ENCODE data around the gene TRIM66. TPM values are rescaled to one million over a fixed set of nuclear protein-coding genes. Genes with fewer than 3 reads are reported as not detected.

TRIM66 gene
- total RNA-seq, 1 donor from 2014 or later = 10.5 TPM

DNA sequence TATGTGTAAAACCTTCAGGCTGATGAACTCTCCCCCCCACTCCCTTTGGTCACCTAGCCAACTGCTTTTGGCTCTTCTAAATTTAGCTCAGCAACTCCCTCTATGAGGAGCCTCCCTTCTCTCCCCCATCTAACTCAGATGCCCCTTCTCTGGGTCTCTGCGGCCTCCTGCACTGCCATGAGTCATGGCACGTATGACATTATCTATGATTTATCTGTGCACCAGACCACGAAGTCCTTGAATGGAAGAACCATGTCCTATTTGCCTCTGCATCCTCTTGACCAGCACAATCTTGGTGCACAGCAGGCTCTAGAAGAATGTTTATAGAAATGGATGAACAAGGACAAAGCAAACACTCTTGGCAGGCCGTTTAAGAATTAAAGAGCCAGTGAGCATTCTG, 46.1 kb upstream of the TRIM66 start:
- DNase-seq (ENCODE audit: low read depth) = no peak
- H3K4me3 ChIP-seq (ENCODE audit: low read depth, low read length) = no peak overlapping the region
- TF ChIP-seq, protein P1, sequence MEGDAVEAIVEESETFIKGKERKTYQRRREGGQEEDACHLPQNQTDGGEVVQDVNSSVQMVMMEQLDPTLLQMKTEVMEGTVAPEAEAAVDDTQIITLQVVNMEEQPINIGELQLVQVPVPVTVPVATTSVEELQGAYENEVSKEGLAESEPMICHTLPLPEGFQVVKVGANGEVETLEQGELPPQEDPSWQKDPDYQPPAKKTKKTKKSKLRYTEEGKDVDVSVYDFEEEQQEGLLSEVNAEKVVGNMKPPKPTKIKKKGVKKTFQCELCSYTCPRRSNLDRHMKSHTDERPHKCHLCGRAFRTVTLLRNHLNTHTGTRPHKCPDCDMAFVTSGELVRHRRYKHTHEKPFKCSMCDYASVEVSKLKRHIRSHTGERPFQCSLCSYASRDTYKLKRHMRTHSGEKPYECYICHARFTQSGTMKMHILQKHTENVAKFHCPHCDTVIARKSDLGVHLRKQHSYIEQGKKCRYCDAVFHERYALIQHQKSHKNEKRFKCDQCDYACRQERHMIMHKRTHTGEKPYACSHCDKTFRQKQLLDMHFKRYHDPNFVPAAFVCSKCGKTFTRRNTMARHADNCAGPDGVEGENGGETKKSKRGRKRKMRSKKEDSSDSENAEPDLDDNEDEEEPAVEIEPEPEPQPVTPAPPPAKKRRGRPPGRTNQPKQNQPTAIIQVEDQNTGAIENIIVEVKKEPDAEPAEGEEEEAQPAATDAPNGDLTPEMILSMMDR (conservative IDR thresholded peaks at IDR 0.05; ENCODE audit: low read depth, low read length) = no peak

DNA sequence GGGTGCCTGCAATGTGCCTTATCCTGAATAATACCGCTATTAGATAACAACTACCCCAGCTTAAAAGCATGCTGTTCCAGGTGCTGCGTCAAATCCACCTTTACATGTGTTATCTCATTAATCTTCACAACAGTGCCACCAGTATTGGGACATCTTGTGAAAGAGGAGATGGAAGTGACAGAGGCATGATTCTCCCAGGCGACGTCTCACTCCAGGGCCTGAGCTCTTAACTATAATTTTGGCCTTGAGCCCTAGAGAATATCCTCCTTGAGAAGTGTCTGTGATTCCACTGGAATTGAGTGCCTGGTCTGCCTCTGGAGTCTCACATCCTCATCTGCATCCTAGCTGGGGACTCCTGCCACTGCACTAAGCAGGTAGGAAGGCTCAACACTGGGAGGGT, 43.9 kb upstream of the TRIM66 start:
- no peak overlapping the region for H3K4me3 ChIP-seq (ENCODE audit: low read depth, low read length)
- no peak for DNase-seq (ENCODE audit: low read depth)
- TF ChIP-seq, protein P1 (conservative IDR thresholded peaks at IDR 0.05; ENCODE audit: low read depth, low read length) = no peak

- H3K4me3 ChIP-seq (ENCODE audit: low read depth, low read length) = no peak overlapping the region
- DNase-seq (ENCODE audit: low read depth) = no peak
- TF ChIP-seq, protein P1 (conservative IDR thresholded peaks at IDR 0.05; ENCODE audit: low read depth, low read length) = no peak
Measured at GRCh38 chr11:8724682-8725081, 42.2 kb upstream of the TRIM66 start.

GRCh38 chr11:8723711-8724110, 41.2 kb upstream of the TRIM66 start:
- DNase-seq (ENCODE audit: low read depth) = no peak
- H3K4me3 ChIP-seq (ENCODE audit: low read depth, low read length) = no peak overlapping the region
- TF ChIP-seq, protein P1 (conservative IDR thresholded peaks at IDR 0.05; ENCODE audit: low read depth, low read length) = no peak

DNA sequence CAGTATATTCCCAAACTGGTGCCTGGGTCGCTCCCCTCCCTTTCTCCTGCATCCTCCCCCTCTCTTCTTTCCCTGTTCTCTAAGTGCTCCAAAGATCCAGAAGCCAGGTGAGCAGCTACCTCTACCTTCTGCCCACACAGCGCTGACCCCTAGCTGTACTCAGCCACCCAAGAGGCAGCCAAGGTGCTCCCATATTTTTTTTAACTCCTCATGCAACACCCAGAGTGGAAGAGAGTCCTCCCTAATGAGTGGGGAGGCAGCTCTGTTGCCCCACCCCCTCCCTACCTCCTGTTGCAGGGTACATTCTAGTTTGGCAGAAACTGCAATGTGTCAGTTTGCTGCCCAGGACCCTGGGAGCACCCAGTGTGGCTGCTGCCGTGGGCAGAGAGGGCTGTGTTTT, 40.3 kb upstream of the TRIM66 start:
- DNase-seq (ENCODE audit: low read depth) = no peak
- TF ChIP-seq, protein P1 (conservative IDR thresholded peaks at IDR 0.05; ENCODE audit: low read depth, low read length) = no peak
- H3K4me3 ChIP-seq (ENCODE audit: low read depth, low read length) = no peak overlapping the region

DNA sequence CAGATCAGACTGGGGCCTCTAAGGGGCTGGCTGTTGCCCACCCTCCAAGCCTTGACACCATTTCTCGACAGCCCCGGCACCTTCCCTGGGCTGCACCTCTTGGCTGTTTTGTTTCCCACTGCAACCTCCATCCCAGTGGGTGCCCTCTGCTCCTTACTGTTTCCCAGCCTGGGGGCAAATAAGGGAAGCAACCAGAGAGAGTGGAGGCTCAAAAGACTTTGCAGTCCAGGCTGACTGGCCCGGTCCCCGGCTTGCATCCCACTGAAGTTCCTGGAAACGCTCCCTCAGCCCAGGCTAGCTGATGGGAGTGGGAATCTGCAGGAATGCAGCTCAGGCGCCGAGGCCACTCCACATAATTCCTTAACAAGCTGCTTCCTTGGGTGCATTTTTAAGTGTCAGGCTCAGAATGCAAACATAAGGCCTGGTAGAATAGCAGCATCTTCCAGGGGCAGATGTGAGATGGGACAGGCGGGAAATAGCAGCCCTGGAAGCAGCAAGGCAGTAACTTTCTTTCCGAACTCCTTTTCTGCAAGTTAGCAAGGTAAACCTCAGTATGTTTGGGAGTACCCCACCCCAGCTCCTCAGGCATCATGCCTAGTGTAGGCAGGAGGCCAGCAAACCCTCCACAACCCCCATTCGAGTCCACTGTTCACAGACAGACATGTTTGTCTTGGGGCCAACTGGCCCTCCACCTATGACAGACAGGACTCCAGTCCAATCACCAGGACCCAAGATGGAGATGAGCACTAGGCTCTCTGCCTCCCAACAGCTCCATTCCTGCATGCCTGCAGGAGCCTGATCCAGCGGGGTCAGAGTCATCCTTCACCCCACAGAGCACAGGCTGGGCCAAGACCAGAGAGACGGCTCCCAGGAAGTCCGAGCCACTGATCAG, 39.4 kb upstream of the TRIM66 start:
- TF ChIP-seq, protein P1 (conservative IDR thresholded peaks at IDR 0.05; ENCODE audit: low read depth, low read length) = no peak
- no peak for DNase-seq (ENCODE audit: low read depth)
- H3K4me3 ChIP-seq (ENCODE audit: low read depth, low read length) = no peak overlapping the region
